Omental fat pad (tissue), 4 donors: ENCODE data around the gene TEX19. TPM values are rescaled to one million over a fixed set of nuclear protein-coding genes. Genes with fewer than 3 reads are reported as not detected.

ENCODE experiments used
- ATAC-seq: fragments of 150-250 bp; one replicate; pipeline ENCODE4 v1.9.1; 2016; ENCODE audit warnings: mild to moderate bottlenecking, moderate library complexity; ENCODE audit not compliant: low FRiP score
- DNase-seq: peaks from one replicate; pipeline ENCODE4 v3.0.0-alpha.2; 2019; ENCODE audit warnings: low spot score
- total RNA-seq, 4 donors: library from RNA; depleted of rRNA; stranded (reverse); fragments of >200 nt; gene quantifications; one replicate each; pipeline ENCODE4 v1.1.0, GENCODE V29; 2016
- TF ChIP-seq, protein P1 (sequence below), 3 donors: fragments of 450-650 bp; IDR thresholded peaks; one replicate each; pipeline ENCODE4 v1.5.1; 2016 to 2017; ENCODE audit warnings: antibody characterized with exemption in 3 of 3, mild to moderate bottlenecking in 3 of 3, moderate library complexity in 2 of 3

TEX19 gene
- total RNA-seq, 4 donors from 2014 or later, result not detected

DNA sequence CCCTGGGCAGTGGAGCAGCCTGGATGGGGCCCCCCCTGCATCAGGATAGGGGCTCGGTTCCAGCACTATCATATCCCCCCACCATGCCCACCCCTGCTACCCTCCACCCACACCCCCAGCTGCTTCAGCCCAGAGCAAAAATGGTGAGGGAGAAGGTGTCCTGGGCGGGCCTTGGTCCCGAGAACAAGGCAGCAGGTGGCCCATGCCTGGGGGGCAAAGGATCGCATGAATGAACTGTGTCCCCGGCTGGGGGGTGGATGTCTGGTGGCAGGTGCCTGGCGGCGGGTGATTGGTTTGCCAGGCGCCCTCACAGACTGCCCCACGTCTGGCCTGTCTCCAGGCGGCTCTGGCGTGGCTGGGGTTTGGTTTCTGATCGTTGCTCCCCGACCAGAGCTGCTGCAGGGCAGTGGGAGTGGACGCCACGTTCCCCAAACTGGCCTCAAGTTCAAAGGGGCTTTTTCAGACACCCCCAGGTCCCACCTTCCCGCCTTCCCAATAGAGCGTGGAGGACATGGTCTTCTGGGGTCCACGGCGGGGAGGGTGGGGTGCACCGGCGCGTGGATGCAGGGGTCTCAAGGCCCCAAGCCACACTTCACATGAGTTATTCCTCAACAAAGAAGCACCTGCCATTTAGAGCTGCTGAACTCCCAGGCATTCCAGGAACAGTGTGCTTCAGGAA lies 25.1 kb downstream of the TEX19 start:
- TF ChIP-seq, protein P1, sequence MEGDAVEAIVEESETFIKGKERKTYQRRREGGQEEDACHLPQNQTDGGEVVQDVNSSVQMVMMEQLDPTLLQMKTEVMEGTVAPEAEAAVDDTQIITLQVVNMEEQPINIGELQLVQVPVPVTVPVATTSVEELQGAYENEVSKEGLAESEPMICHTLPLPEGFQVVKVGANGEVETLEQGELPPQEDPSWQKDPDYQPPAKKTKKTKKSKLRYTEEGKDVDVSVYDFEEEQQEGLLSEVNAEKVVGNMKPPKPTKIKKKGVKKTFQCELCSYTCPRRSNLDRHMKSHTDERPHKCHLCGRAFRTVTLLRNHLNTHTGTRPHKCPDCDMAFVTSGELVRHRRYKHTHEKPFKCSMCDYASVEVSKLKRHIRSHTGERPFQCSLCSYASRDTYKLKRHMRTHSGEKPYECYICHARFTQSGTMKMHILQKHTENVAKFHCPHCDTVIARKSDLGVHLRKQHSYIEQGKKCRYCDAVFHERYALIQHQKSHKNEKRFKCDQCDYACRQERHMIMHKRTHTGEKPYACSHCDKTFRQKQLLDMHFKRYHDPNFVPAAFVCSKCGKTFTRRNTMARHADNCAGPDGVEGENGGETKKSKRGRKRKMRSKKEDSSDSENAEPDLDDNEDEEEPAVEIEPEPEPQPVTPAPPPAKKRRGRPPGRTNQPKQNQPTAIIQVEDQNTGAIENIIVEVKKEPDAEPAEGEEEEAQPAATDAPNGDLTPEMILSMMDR (IDR thresholded peaks at IDR 0.05), result no peak
- DNase-seq (no peak), ATAC-seq (no peak)

GRCh38 chr17:82384730-82385481 lies 25.9 kb downstream of the TEX19 start:
- TF ChIP-seq, protein P1 (IDR thresholded peaks at IDR 0.05), result no peak
- DNase-seq, result no peak
- no peak for ATAC-seq

GRCh38 chr17:82385559-82386254 lies 26.7 kb downstream of the TEX19 start:
- TF ChIP-seq, protein P1 (IDR thresholded peaks at IDR 0.05), result no peak
- DNase-seq, result no peak
- ATAC-seq, result peak; percentile 17

DNA sequence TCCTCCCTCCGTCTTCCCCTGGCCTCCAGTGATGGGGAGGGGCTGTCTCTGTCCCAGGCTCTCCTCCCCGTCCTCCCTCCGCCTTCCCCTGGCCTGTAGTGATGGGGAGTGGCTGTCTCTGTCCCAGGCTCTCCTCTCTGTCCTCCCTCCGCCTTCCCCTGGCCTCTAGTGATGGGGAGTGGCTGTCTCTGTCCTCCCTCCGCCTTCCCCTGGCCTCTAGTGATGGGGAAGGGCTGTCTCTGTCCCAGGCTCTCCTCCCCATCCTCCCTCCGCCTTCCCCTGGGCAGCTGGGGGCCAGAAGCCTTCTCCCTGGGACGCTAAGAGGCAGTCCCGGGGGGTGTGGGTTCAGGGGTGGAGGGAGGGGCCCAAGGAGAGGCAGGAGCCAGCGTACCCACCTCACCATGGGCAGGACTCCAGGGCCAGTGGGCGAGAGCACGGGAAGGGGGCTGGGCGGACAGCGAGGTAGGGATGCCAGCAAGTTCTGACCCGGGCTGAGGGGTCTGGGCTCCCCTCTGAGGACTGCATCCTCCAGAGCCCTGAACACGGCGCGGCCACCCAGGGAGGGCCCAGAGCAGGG lies 27.3 kb downstream of the TEX19 start:
- TF ChIP-seq, protein P1 (IDR thresholded peaks at IDR 0.05), result no peak
- ATAC-seq (no peak), DNase-seq (no peak)

- DNase-seq, result no peak
- no peak for ATAC-seq
- TF ChIP-seq, protein P1 (IDR thresholded peaks at IDR 0.05), result no peak
Measured at GRCh38 chr17:82386881-82387704, 28.0 kb downstream of the TEX19 start.

- ATAC-seq (no peak), DNase-seq (no peak)
- TF ChIP-seq, protein P1 (IDR thresholded peaks at IDR 0.05), result no peak
Measured at GRCh38 chr17:82387705-82388106, 28.7 kb downstream of the TEX19 start.
